CD4-positive, CD25-positive, alpha-beta regulatory T cell (primary cell): ENCODE measurements around the gene ACKR4. TPM values are rescaled to one million over a fixed set of nuclear protein-coding genes. Genes with fewer than 3 reads are reported as not detected.
"Not testable (repeated sequence)": the region's sequence is repeated elsewhere in the genome, so short reads cannot be mapped to it uniquely, and the experiment has no call there.

ENCODE experiments used
- ATAC-seq, 2 donors: fragments of 150-1000 bp; cut with Tn5 transposase; one replicate each; pipeline ENCODE4 v1.10.0; 2021; ENCODE audit warnings: low read depth in 2 of 2, moderate number of reproducible peaks in 2 of 2, moderate library complexity in 1 of 2
- DNase-seq, 3 donors: peaks; one replicate each; pipeline versions ENCODE4 v3.0.0 to v3.0.0-alpha.2; 2012 to 2022; ENCODE audit warnings: mixed read lengths in 1 of 3
- H3K27ac ChIP-seq: one replicate; pipeline ENCODE4 v1.7.0; 2013; ENCODE audit warnings: mild to moderate bottlenecking, low read length; ENCODE audit not compliant: insufficient read depth, poor library complexity, severe bottlenecking
- H3K27me3 ChIP-seq: one replicate; pipeline ENCODE4 v1.7.0; 2013; ENCODE audit warnings: low read length; ENCODE audit not compliant: control insufficient read depth, insufficient read depth
- H3K36me3 ChIP-seq: one replicate; pipeline ENCODE4 v1.7.0; 2013; ENCODE audit warnings: mild to moderate bottlenecking, low read length, moderate library complexity; ENCODE audit not compliant: control insufficient read depth, insufficient read depth
- H3K4me1 ChIP-seq: 2 replicates; pipeline ENCODE4 v1.7.0; 2013; ENCODE audit warnings: mild to moderate bottlenecking, low read length; ENCODE audit not compliant: insufficient read depth, control insufficient read depth, poor library complexity, severe bottlenecking
- H3K4me3 ChIP-seq: one replicate; pipeline ENCODE4 v1.7.0; 2013; ENCODE audit warnings: low read depth, mild to moderate bottlenecking, low read length, moderate library complexity
- H3K9me3 ChIP-seq, 2 experiments: 1 replicate in 1 of 2; 2 replicates in 1 of 2; pipeline ENCODE4 v1.7.0; 2013; ENCODE audit warnings: low read length in 2 of 2, mild to moderate bottlenecking in 1 of 2, moderate library complexity in 1 of 2; ENCODE audit not compliant: control insufficient read depth in 2 of 2
- H3K27ac Mint-ChIP-seq, 3 donors: one replicate each; pipeline ENCODE4 v1.8.0; 2020 to 2022; ENCODE audit warnings: mild to moderate bottlenecking in 3 of 3, mixed read lengths in 3 of 3, moderate library complexity in 2 of 3
- H3K27me3 Mint-ChIP-seq: one replicate; pipeline ENCODE4 v1.8.0; 2022; ENCODE audit warnings: mild to moderate bottlenecking, mixed read lengths
- H3K36me3 Mint-ChIP-seq: one replicate; pipeline ENCODE4 v1.8.0; 2020; ENCODE audit warnings: mixed read lengths
- H3K4me1 Mint-ChIP-seq, 4 donors: one replicate each; pipeline ENCODE4 v1.8.0; 2020 to 2022; ENCODE audit warnings: mixed read lengths in 4 of 4, mild to moderate bottlenecking in 1 of 4
- H3K4me3 Mint-ChIP-seq, 4 donors: one replicate each; pipeline ENCODE4 v1.8.0; 2020 to 2022; ENCODE audit warnings: mild to moderate bottlenecking in 4 of 4, mixed read lengths in 4 of 4, moderate library complexity in 3 of 4
- H3K9me3 Mint-ChIP-seq, 7 donors: one replicate each; pipeline ENCODE4 v1.8.0; 2020 to 2022; ENCODE audit warnings: mixed read lengths in 7 of 7, mild to moderate bottlenecking in 3 of 7, moderate library complexity in 2 of 7
- polyA plus RNA-seq, 4 donors: library from polyadenylated mRNA; unstranded; fragments of 300-500 nt; fragmentation: Illumina TruSeq; gene quantifications; one replicate each; pipeline ENCODE4 v1.2.3, GENCODE V29; 2021
- total RNA-seq: library from RNA; stranded (reverse); gene quantifications from one replicate; pipeline ENCODE4 v1.2.3, GENCODE V29; 2022

The ACKR4 gene
- total and polyA plus RNA-seq, 5 donors from 2014 or later = 0.11 to 0.27 (median 0.16) TPM; not detected in 2

DNA sequence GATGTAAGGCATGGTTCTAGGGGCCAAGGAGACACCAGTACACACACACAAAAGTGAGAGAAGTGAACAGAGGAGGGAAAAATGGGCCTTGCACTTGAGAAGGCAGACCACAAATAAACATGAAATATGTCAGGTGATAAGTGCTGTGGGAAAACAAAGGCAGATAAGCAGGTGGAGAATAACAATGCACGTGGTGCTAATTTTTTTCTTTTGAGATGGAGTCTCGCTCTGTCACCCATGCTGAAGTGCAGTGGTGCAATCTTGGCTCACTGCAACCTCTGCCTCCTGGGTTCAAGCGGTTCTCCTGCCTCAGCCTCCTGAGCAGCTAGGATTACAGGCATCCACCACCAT, 41.1 kb upstream of the ACKR4 start:
- peaks cover 33% of the 10 kb centered on the region for H3K36me3 Mint-ChIP-seq
- H3K4me3 Mint-ChIP-seq, H3K9me3 Mint-ChIP-seq, DNase-seq, H3K4me1 ChIP-seq, ATAC-seq, H3K36me3 ChIP-seq, H3K27ac Mint-ChIP-seq, H3K27ac ChIP-seq, H3K4me3 ChIP-seq, H3K4me1 Mint-ChIP-seq, H3K27me3 ChIP-seq, H3K9me3 ChIP-seq, H3K27me3 Mint-ChIP-seq: not testable (repeated sequence)

DNA sequence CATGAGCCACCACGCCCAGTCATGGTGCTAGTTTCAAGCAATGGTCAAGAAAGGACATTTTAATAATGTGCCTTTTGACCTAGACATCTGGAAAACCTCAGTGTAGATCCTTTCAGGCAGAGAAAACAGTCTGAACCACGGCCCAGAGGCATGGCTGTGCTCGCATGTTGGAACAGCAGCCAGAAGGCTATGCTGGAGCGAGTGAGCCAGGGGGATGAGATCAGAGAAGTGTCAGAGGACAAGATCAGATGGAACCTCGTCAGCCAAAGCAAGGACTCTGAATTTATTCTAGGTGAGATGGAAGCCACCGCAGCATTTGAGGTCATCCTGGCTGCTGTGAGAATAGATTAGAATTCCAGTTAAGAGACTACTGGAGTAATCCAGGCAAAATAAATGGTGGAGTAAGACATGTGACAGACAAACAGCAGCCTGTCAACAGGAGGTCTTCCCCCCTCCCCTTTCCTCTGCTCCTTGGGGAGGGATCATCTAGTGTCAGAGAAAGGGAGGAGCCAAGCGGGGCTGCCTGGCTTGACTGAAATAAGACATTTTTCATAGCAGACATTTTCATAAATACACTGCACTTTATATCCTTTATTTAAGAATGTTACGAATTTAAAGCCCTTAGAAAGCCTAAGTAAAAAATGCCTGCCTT, 40.4 kb upstream of the ACKR4 start:
- ATAC-seq (no peak), DNase-seq (no peak)
- no peak overlapping the region for H3K27ac ChIP-seq
- H3K27me3 ChIP-seq = no peaks in the 10 kb centered on the region
- no peaks in the 10 kb centered on the region for H3K27me3 Mint-ChIP-seq
- no peak overlapping the region for H3K4me3 ChIP-seq
- no peaks in the 10 kb centered on the region for H3K4me1 Mint-ChIP-seq
- H3K9me3 ChIP-seq = no peaks in the 10 kb centered on the region
- H3K27ac Mint-ChIP-seq = no peak overlapping the region
- H3K4me3 Mint-ChIP-seq = no peak overlapping the region
- peaks cover 37% of the 10 kb centered on the region for H3K36me3 Mint-ChIP-seq
- no peaks in the 10 kb centered on the region for H3K9me3 Mint-ChIP-seq
- H3K4me1 ChIP-seq = no peaks in the 10 kb centered on the region
- H3K36me3 ChIP-seq = no peaks in the 10 kb centered on the region

DNA sequence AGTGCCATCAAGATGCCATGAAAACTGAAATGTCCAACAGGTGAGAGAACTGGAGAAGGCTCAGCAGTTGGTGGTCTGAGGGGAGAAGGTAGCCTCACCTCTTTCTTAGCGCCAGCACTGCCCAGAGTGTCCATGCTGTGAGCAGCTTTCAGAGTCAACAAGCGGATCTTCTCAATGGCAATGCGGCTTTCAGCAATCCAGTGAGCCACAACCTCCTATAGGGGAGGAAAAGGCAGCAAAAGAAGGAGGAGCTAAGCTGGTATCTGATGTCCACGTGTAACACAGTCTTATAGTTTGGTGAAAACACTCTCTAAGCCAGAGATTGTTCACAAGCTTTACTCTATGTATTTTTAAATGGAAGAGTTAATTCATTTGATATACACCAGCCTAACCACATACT, 36.1 kb upstream of the ACKR4 start:
- peaks cover 58% of the 10 kb centered on the region for H3K36me3 Mint-ChIP-seq
- H3K27ac Mint-ChIP-seq = no peak overlapping the region
- H3K4me3 Mint-ChIP-seq = no peak overlapping the region
- ATAC-seq (no peak), DNase-seq (no peak)
- Histone ChIP-seq H3K9me3 (no peaks in the 10 kb centered on the region), H3K4me1 (no peaks in the 10 kb centered on the region), H3K27me3 (no peaks in the 10 kb centered on the region), H3K36me3 (no peaks in the 10 kb centered on the region), H3K27ac (no peak overlapping the region), H3K4me3 (no peak overlapping the region)
- no peaks in the 10 kb centered on the region for H3K27me3 Mint-ChIP-seq
- peaks cover 0 to 6% (median 2%) of the 10 kb centered on the region in 4 donors for H3K4me1 Mint-ChIP-seq
- peaks cover 0 to 2% (median 0%) of the 10 kb centered on the region in 7 donors for H3K9me3 Mint-ChIP-seq

DNA sequence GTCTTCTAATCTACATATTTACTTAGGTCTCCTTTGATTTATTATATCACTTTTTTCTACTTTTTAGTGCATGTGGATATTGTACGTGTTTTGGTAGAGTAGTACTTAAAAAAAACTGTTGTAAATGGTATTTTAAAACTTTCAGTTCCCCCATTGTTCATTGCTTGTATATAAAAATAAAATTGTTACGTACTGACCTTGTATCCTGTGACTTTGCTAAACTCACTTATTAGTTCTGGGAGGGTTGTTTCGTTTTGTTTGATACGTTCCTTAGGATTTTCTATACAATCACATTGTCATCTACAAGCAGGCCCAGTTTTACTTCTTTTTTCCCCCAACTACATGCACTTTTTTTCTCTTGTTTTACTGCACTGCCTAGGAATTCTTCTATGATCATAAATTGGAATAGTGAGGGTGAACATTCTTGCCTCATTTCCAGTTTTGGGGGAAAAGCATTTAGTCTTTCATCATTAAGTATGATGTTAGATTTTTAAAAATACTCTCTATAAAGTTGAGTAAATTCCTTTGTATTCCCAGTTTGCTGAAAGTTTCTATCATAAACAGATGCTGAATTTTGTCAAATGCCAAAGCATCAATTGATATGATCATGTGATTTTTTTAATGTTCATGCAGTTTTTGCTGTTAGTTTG, 33.5 kb upstream of the ACKR4 start:
- Histone ChIP-seq H3K27me3 (no peaks in the 10 kb centered on the region), H3K9me3 (no peaks in the 10 kb centered on the region), H3K4me3 (no peak overlapping the region), H3K27ac (no peak overlapping the region), H3K4me1 (no peaks in the 10 kb centered on the region), H3K36me3 (no peaks in the 10 kb centered on the region)
- Mint-ChIP-seq H3K27ac (no peak overlapping the region), H3K9me3 (peaks cover 0 to 2% (median 0%) of the 10 kb centered on the region in 7 donors), H3K27me3 (no peaks in the 10 kb centered on the region), H3K4me1 (peaks cover 0 to 18% (median 2%) of the 10 kb centered on the region in 4 donors), H3K36me3 (peaks cover 44% of the 10 kb centered on the region), H3K4me3 (no peak overlapping the region)
- no peak for DNase-seq
- ATAC-seq = no peak

DNA sequence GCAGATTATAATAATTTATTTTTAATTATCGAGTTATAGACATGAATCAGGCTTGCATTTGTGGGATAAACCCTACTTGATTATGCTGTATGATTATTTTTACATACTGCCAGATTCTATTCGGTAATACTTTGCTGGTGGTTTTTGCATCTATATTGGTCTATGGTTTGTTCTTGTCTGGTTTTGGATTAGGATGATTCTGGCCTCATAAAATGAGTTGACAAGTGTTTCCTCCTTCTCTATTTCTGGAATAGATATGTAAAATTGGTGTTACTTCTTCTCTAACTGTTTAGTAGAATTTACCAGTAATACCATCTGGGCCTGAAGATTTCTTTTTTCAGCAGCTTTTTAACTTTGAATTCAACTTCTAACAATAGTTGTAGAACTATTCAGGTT, 33.0 kb upstream of the ACKR4 start:
- Histone ChIP-seq H3K4me3 (no peak overlapping the region), H3K36me3 (no peaks in the 10 kb centered on the region), H3K4me1 (no peaks in the 10 kb centered on the region), H3K9me3 (no peaks in the 10 kb centered on the region), H3K27ac (no peak overlapping the region), H3K27me3 (no peaks in the 10 kb centered on the region)
- DNase-seq = no peak
- Mint-ChIP-seq H3K4me3 (no peak overlapping the region), H3K9me3 (peaks cover 0 to 2% (median 0%) of the 10 kb centered on the region in 7 donors), H3K36me3 (peaks cover 41% of the 10 kb centered on the region), H3K27me3 (no peaks in the 10 kb centered on the region), H3K4me1 (peaks cover 0 to 18% (median 3%) of the 10 kb centered on the region in 4 donors), H3K27ac (no peak overlapping the region)
- no peak for ATAC-seq

DNA sequence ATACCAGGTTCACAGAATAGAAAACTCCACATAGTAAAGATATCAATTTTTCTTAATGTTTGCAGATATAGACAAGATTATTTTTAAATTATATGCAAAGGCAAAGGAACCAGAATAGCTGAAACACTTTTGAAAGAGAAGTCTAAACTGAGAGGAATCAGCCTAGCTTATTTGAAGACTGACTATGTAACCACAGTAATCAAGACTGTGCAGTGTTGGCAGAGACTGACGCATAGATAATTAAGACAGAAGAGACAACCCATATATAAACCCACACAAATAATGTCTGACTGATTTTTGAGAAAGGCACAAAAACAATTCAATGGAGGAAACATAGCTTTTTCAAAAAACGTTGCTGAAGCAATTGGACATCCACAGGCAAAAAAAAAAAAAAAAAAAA, 28.6 kb upstream of the ACKR4 start:
- H3K4me1 Mint-ChIP-seq = peaks cover 0 to 18% (median 3%) of the 10 kb centered on the region in 4 donors
- no peak overlapping the region for H3K27ac Mint-ChIP-seq
- no peaks in the 10 kb centered on the region for H3K27me3 Mint-ChIP-seq
- peaks cover 58% of the 10 kb centered on the region for H3K36me3 Mint-ChIP-seq
- no peak overlapping the region for H3K4me3 Mint-ChIP-seq
- Histone ChIP-seq H3K36me3 (peaks cover 5% of the 10 kb centered on the region), H3K27ac (no peak overlapping the region), H3K27me3 (no peaks in the 10 kb centered on the region), H3K4me3 (no peak overlapping the region), H3K4me1 (no peaks in the 10 kb centered on the region), H3K9me3 (no peaks in the 10 kb centered on the region)
- ATAC-seq (no peak), DNase-seq (no peak)
- H3K9me3 Mint-ChIP-seq = peaks cover 0 to 3% (median 0%) of the 10 kb centered on the region in 7 donors

DNA sequence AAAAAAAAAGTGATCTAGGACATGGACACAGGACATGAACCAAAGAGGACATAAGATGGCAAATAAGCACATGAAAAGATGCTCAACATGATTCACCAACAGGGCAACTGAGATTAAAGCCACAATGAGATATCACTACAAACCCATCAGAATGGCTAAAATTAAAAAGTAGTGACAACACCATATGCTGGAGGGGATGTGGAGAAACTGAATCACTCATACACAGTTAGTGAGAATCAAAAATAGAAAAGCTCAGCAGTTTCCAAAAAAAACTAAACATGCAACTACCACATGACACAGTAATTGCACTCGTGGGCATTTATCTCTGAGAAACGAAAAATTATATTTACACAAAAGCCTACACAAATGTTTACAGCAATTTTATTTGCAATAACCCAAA, 27.9 kb upstream of the ACKR4 start:
- H3K4me1 ChIP-seq = no peaks in the 10 kb centered on the region
- H3K4me3 ChIP-seq = no peak overlapping the region
- Mint-ChIP-seq H3K9me3 (peaks cover 0 to 3% (median 0%) of the 10 kb centered on the region in 7 donors), H3K4me1 (peaks cover 0 to 18% (median 3%) of the 10 kb centered on the region in 4 donors), H3K36me3 (peaks cover 56% of the 10 kb centered on the region), H3K27ac (peak overlapping the region in 1 of 3 donors; percentile 30), H3K27me3 (no peaks in the 10 kb centered on the region), H3K4me3 (no peak overlapping the region)
- ATAC-seq = no peak
- no peaks in the 10 kb centered on the region for H3K27me3 ChIP-seq
- H3K36me3 ChIP-seq = peaks cover 7% of the 10 kb centered on the region
- no peaks in the 10 kb centered on the region for H3K9me3 ChIP-seq
- no peak for DNase-seq
- no peak overlapping the region for H3K27ac ChIP-seq

DNA sequence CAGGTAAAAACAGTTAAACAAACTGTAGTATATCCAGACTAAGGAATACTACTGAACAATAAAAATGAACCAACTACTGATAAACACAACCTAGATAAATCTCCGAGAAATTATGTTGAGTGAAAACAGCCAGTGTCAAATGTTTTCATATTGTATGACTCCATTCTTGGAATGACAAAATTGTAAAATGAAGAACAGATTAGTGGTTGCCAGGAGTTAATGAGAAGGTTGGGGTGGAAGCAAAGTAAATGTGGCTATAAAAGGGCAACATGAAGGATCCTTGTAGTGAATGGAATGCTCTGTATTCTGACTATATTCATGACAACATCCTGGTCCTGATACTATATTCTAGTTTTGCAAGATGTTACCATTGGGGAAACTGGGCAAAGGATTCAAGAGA, 27.5 kb upstream of the ACKR4 start:
- Histone ChIP-seq H3K9me3 (no peaks in the 10 kb centered on the region), H3K36me3 (peaks cover 8% of the 10 kb centered on the region), H3K4me1 (no peaks in the 10 kb centered on the region), H3K4me3 (no peak overlapping the region), H3K27me3 (no peaks in the 10 kb centered on the region), H3K27ac (no peak overlapping the region)
- H3K36me3 Mint-ChIP-seq = peaks cover 51% of the 10 kb centered on the region
- peaks cover 0 to 14% (median 3%) of the 10 kb centered on the region in 4 donors for H3K4me1 Mint-ChIP-seq
- ATAC-seq (no peak), DNase-seq (no peak)
- H3K27me3 Mint-ChIP-seq = no peaks in the 10 kb centered on the region
- peaks cover 0 to 3% (median 0%) of the 10 kb centered on the region in 7 donors for H3K9me3 Mint-ChIP-seq
- peak overlapping the region in 1 of 3 donors; percentile 47 for H3K27ac Mint-ChIP-seq
- H3K4me3 Mint-ChIP-seq = no peak overlapping the region
